KMS-11 (cell line): ENCODE measurements around the gene SEMA3D.

Source experiments
- H2AFZ ChIP-seq: fragments of 200-600 bp; sonication (generic); 2 replicates; pipeline ENCODE4 v1.6.1; 2016; ENCODE audit warnings: antibody characterized with exemption, mixed run types, low read depth
- H3K27ac ChIP-seq: fragments of 200-600 bp; sonication (generic); 2 replicates; pipeline ENCODE4 v1.6.1; 2016; ENCODE audit warnings: mild to moderate bottlenecking, mixed run types
- H3K27me3 ChIP-seq: fragments of 200-600 bp; sonication (generic); 2 replicates; pipeline ENCODE4 v1.6.1; 2017; ENCODE audit warnings: mild to moderate bottlenecking, low read depth, mixed run types, moderate library complexity; ENCODE audit not compliant: insufficient read depth
- H3K36me3 ChIP-seq: fragments of 200-600 bp; sonication (generic); 2 replicates; pipeline ENCODE4 v1.6.1; 2017; ENCODE audit warnings: mild to moderate bottlenecking, mixed run types; ENCODE audit not compliant: insufficient read depth
- H3K4me1 ChIP-seq: fragments of 200-600 bp; sonication (generic); 2 replicates; pipeline ENCODE4 v1.6.1; 2016; ENCODE audit warnings: mild to moderate bottlenecking, low read depth, mixed run types; ENCODE audit not compliant: poor library complexity, severe bottlenecking
- H3K4me2 ChIP-seq: fragments of 200-600 bp; sonication (generic); 2 replicates; pipeline ENCODE4 v1.7.0; 2016; ENCODE audit warnings: mild to moderate bottlenecking, mixed run types
- H3K4me3 ChIP-seq: fragments of 200-600 bp; sonication (generic); IDR thresholded peaks from 2 replicates; pipeline ENCODE4 v1.6.1; 2017; ENCODE audit warnings: low read depth, low read length, mixed read lengths; ENCODE audit not compliant: insufficient read depth
- H3K79me2 ChIP-seq: fragments of 200-600 bp; sonication (generic); 2 replicates; pipeline ENCODE4 v1.6.1; 2016; ENCODE audit warnings: low read depth, mixed run types; ENCODE audit not compliant: insufficient read depth
- H3K9ac ChIP-seq: fragments of 200-600 bp; sonication (generic); 2 replicates; pipeline ENCODE4 v1.6.1; 2016; ENCODE audit warnings: mild to moderate bottlenecking, mixed run types
- H4K20me1 ChIP-seq: fragments of 200-600 bp; sonication (generic); 2 replicates; pipeline ENCODE4 v1.6.1; 2016; ENCODE audit warnings: mild to moderate bottlenecking, mixed run types; ENCODE audit not compliant: insufficient read depth
- CTCF ChIP-seq: fragments of 200-600 bp; sonication (generic); conservative IDR thresholded peaks from 2 replicates; pipeline ENCODE4 v1.6.1; 2017; ENCODE audit warnings: low read depth, mild to moderate bottlenecking, antibody characterized with exemption, low read length, moderate library complexity, mixed read lengths

SEMA3D gene

GRCh38 chr7:84953234-84953633 is 233.6 kb downstream of the SEMA3D start:
- H3K79me2 ChIP-seq: no peaks in the 10 kb centered on the region
- H3K9ac ChIP-seq: no peak overlapping the region
- H3K4me1 ChIP-seq: peaks cover 11% of the 10 kb centered on the region
- no peak overlapping the region for H3K27ac ChIP-seq
- H3K36me3 ChIP-seq: no peaks in the 10 kb centered on the region
- no peak overlapping the region for H2AFZ ChIP-seq
- H3K4me3 ChIP-seq: no peak overlapping the region
- H4K20me1 ChIP-seq: no peaks in the 10 kb centered on the region
- no peaks in the 10 kb centered on the region for H3K27me3 ChIP-seq
- TF ChIP-seq CTCF: no peak
- no peak overlapping the region for H3K4me2 ChIP-seq

- no peak overlapping the region for H3K4me2 ChIP-seq
- H2AFZ ChIP-seq: no peak overlapping the region
- H3K4me3 ChIP-seq: no peak overlapping the region
- no peak overlapping the region for H3K9ac ChIP-seq
- H3K36me3 ChIP-seq: no peaks in the 10 kb centered on the region
- no peak for TF ChIP-seq CTCF
- H3K79me2 ChIP-seq: no peaks in the 10 kb centered on the region
- H3K27me3 ChIP-seq: no peaks in the 10 kb centered on the region
- peaks cover 11% of the 10 kb centered on the region for H3K4me1 ChIP-seq
- no peaks in the 10 kb centered on the region for H4K20me1 ChIP-seq
- H3K27ac ChIP-seq: no peak overlapping the region
Measured at GRCh38 chr7:84950836-84951235, 236.0 kb downstream of the SEMA3D start.

GRCh38 chr7:84949501-84949900 is 237.4 kb downstream of the SEMA3D start:
- Histone ChIP-seq H3K36me3 (no peaks in the 10 kb centered on the region), H3K79me2 (no peaks in the 10 kb centered on the region), H3K9ac (no peak overlapping the region), H3K4me1 (peaks cover 11% of the 10 kb centered on the region), H2AFZ (no peak overlapping the region), H3K27me3 (no peaks in the 10 kb centered on the region), H3K4me2 (no peak overlapping the region), H3K27ac (no peak overlapping the region), H4K20me1 (no peaks in the 10 kb centered on the region), H3K4me3 (no peak overlapping the region)
- no peak for TF ChIP-seq CTCF

DNA sequence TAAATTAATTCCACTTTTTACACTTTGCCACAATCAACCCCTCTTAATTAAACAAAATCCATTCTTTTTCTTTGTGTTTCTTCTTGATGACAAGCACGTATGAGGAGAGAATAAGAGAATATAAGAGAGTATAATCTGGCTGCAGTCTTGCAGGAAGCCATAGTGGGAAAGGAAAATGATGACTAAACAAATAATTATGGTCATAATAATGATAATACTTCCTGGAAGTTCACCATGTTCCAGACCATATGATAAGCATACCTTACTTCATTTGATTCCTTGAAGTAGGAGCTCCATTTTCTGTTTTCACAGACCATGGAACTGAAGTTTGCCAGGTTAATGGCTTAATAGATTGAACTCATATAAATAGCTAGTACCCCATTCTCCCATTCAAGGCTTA is 237.8 kb downstream of the SEMA3D start:
- no peaks in the 10 kb centered on the region for H3K27me3 ChIP-seq
- H3K27ac ChIP-seq: no peak overlapping the region
- no peak overlapping the region for H3K4me3 ChIP-seq

More for the DNA sequence above, 237.8 kb downstream of the SEMA3D start:
- no peaks in the 10 kb centered on the region for H3K36me3 ChIP-seq
- TF ChIP-seq CTCF: no peak
- peaks cover 11% of the 10 kb centered on the region for H3K4me1 ChIP-seq
- H3K79me2 ChIP-seq: no peaks in the 10 kb centered on the region
- no peak overlapping the region for H3K4me2 ChIP-seq
- no peaks in the 10 kb centered on the region for H4K20me1 ChIP-seq
- no peak overlapping the region for H3K9ac ChIP-seq
- H2AFZ ChIP-seq: no peak overlapping the region
